CD4-positive, alpha-beta T cell treated with Interferon gamma for 1 hour (primary cell): ENCODE measurements around the gene SERINC5.

Experiments
- DNase-seq: peaks from one replicate; pipeline ENCODE4 v3.0.0-alpha.2; 2020

The SERINC5 gene

GRCh38 chr5:80251636-80252035 lies 4.2 kb downstream of the SERINC5 start:
- DNase-seq, result no peak

- no peak for DNase-seq
Observed at GRCh38 chr5:80250801-80251200, 5.0 kb downstream of the SERINC5 start.

- no peak for DNase-seq
Observed at GRCh38 chr5:80249901-80250300, 5.9 kb downstream of the SERINC5 start.

- DNase-seq, result no peak
Observed at GRCh38 chr5:80248378-80248777, 7.5 kb downstream of the SERINC5 start.

GRCh38 chr5:80246995-80247729 lies 8.7 kb downstream of the SERINC5 start:
- peak; percentile 16 for DNase-seq

- no peak for DNase-seq
Observed at GRCh38 chr5:80246001-80246758, 9.7 kb downstream of the SERINC5 start.

- DNase-seq, result no peak
Observed at GRCh38 chr5:80243567-80243966, 12.3 kb downstream of the SERINC5 start.

GRCh38 chr5:80242849-80243248 lies 13.0 kb downstream of the SERINC5 start:
- DNase-seq, result no peak

GRCh38 chr5:80240368-80240986 lies 15.4 kb downstream of the SERINC5 start:
- DNase-seq, result no peak

GRCh38 chr5:80239680-80240367 lies 16.0 kb downstream of the SERINC5 start:
- no peak for DNase-seq

GRCh38 chr5:80238778-80239679 lies 16.8 kb downstream of the SERINC5 start:
- DNase-seq, result no peak

- no peak for DNase-seq
Observed at GRCh38 chr5:80238097-80238496, 17.8 kb downstream of the SERINC5 start.

- no peak for DNase-seq
Observed at GRCh38 chr5:80237243-80237642, 18.6 kb downstream of the SERINC5 start.

GRCh38 chr5:80234116-80234948 lies 21.5 kb downstream of the SERINC5 start:
- no peak for DNase-seq

GRCh38 chr5:80231693-80232092 lies 24.2 kb downstream of the SERINC5 start:
- no peak for DNase-seq

- no peak for DNase-seq
Observed at GRCh38 chr5:80231243-80231642, 24.6 kb downstream of the SERINC5 start.

GRCh38 chr5:80230269-80230992 lies 25.4 kb downstream of the SERINC5 start:
- DNase-seq, result no peak

GRCh38 chr5:80229902-80230255 lies 26.0 kb downstream of the SERINC5 start:
- DNase-seq, result no peak

GRCh38 chr5:80227979-80228596 lies 27.8 kb downstream of the SERINC5 start:
- DNase-seq, result no peak

GRCh38 chr5:80225934-80226326 lies 29.9 kb downstream of the SERINC5 start:
- no peak for DNase-seq
